GM06990 (cell line): ENCODE measurements around the gene KDM8.

ENCODE experiments used
- DNase-seq: peaks from one replicate; pipeline ENCODE4 v3.0.0-alpha.2; 2011; ENCODE audit not compliant: insufficient read length; ENCODE audit errors: extremely low read depth
- H3K27me3 ChIP-seq: replicated peaks from 2 replicates; pipeline ENCODE4 v1.6.0; 2011; ENCODE audit warnings: low read length; ENCODE audit not compliant: control insufficient read depth, insufficient read depth
- H3K36me3 ChIP-seq: 2 replicates; pipeline ENCODE4 v1.5.1; 2011; ENCODE audit warnings: low read length; ENCODE audit not compliant: control insufficient read depth, insufficient read depth
- H3K4me3 ChIP-seq: replicated peaks from 2 replicates; pipeline ENCODE4 v1.5.1; 2011; ENCODE audit warnings: low read depth, mild to moderate bottlenecking, control low read depth, low read length
- TF ChIP-seq, protein P1 (sequence below): IDR thresholded peaks from 2 replicates; pipeline ENCODE4 v1.5.1; 2011; ENCODE audit warnings: low read length, control low read depth, mild to moderate bottlenecking, inconsistent platforms; ENCODE audit not compliant: insufficient read depth, poor library complexity, severe bottlenecking

Gene KDM8

DNA sequence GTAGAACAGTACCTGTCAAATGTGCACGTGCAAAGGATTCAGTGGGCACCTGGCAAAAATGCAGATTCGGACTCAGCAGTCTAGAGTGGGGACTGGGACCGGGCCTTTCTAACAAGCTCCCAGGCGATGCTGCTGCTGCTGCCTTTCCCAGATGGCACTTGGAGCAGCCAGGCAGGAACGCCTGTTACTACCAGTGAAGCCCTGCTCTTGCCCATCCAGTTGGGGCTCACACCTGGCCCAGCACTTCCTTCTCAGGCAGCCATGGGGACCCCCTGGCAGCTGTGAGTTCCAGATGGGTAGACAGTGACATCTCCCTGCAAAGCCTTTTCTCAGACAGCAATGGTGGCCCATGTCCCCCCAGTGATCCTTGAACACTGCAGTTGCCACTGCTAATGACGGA, 30.4 kb downstream of the KDM8 start:
- TF ChIP-seq, protein P1, sequence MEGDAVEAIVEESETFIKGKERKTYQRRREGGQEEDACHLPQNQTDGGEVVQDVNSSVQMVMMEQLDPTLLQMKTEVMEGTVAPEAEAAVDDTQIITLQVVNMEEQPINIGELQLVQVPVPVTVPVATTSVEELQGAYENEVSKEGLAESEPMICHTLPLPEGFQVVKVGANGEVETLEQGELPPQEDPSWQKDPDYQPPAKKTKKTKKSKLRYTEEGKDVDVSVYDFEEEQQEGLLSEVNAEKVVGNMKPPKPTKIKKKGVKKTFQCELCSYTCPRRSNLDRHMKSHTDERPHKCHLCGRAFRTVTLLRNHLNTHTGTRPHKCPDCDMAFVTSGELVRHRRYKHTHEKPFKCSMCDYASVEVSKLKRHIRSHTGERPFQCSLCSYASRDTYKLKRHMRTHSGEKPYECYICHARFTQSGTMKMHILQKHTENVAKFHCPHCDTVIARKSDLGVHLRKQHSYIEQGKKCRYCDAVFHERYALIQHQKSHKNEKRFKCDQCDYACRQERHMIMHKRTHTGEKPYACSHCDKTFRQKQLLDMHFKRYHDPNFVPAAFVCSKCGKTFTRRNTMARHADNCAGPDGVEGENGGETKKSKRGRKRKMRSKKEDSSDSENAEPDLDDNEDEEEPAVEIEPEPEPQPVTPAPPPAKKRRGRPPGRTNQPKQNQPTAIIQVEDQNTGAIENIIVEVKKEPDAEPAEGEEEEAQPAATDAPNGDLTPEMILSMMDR = no peak
- H3K27me3 ChIP-seq = no peaks in the 10 kb centered on the region
- H3K36me3 ChIP-seq = peaks cover 5% of the 10 kb centered on the region
- DNase-seq = no peak
- H3K4me3 ChIP-seq = no peak overlapping the region

GRCh38 chr16:27234171-27234570, 30.8 kb downstream of the KDM8 start:
- DNase-seq = no peak
- no peak overlapping the region for H3K4me3 ChIP-seq
- TF ChIP-seq, protein P1 = no peak

GRCh38 chr16:27234603-27235002, 31.3 kb downstream of the KDM8 start:
- H3K27me3 ChIP-seq = no peaks in the 10 kb centered on the region
- H3K4me3 ChIP-seq = no peak overlapping the region
- TF ChIP-seq, protein P1 = no peak
- DNase-seq = no peak
- H3K36me3 ChIP-seq = peaks cover 5% of the 10 kb centered on the region

More at GRCh38 chr16:27234171-27234570, 30.8 kb downstream of the KDM8 start:
- peaks cover 5% of the 10 kb centered on the region for H3K36me3 ChIP-seq
- no peaks in the 10 kb centered on the region for H3K27me3 ChIP-seq

DNA sequence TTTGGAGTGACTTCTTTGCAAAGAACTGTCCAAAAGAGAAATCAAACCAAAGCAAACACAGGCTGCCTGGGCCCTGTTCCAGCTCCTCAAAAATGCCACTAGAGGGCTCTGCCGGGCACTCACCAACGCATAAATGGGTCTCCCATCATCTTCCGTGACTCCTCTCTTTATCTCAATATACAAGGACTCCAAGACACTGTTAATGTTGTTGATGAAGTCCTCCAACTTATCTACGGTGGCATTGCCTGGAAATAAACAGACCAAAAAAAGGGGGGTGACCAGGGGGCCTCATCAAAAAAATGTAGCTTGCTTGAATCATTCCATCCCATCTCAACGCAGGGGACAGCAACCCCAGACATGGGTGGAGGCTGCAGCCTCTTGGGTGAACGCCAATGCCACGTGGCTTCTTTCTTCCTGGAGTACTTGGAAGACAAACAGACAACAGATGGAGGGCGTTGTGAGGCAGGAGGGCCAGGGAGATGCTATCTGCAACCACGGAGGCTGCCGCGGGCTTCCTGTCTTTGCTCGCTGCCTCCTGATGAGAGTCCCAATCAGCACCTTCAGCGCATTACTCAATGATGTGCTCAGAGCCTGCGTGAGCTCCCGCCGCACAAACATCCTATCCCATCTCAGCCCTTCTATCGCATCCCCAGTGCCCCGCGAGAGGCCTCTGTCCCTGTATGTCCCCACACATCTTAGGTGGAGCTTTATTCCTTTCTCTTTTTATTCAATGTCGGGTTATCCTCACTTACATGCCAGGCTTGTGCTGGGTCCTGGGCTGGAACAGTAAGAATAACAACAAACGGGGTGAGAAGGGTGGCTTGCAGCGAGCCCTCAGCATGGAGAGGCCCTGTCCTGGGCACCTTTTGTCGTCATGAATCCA, 32.0 kb downstream of the KDM8 start:
- TF ChIP-seq, protein P1 = peak; percentile 95
- Histone ChIP-seq H3K36me3 (peaks cover 3% of the 10 kb centered on the region), H3K27me3 (no peaks in the 10 kb centered on the region), H3K4me3 (no peak overlapping the region)
- DNase-seq = peak; percentile 44

DNA sequence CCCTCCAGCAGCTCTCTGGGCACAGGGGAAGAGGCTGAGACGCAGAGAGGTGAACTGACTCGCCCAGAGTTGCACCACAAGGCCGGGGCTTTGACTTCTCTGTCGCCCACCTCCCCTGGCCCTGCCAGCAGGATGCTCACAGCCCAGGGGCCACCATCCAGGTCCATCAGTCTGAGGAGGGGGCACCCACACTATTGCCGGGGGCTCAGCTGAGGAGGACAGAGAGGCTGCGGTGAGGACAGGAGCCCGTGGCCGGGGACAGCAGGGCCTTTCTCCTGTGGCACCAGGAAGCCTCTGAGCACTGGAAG, 32.6 kb downstream of the KDM8 start:
- no peaks in the 10 kb centered on the region for H3K27me3 ChIP-seq
- TF ChIP-seq, protein P1 = no peak
- no peak overlapping the region for H3K4me3 ChIP-seq
- no peaks in the 10 kb centered on the region; the same call in 1 of the 2 replicates for H3K36me3 ChIP-seq
- no peak for DNase-seq
